ENCODE data around the gene IL34.

- no peak for TF ChIP-seq CTCF (IDR thresholded peaks at IDR 0.05)
- TF ChIP-seq POLR2A (IDR thresholded peaks at IDR 0.05): no peak
Observed at GRCh38 chr16:70678898-70679670, 32.7 kb downstream of the IL34 start.
